Measurements from ENCODE around the gene F13B.

DNA sequence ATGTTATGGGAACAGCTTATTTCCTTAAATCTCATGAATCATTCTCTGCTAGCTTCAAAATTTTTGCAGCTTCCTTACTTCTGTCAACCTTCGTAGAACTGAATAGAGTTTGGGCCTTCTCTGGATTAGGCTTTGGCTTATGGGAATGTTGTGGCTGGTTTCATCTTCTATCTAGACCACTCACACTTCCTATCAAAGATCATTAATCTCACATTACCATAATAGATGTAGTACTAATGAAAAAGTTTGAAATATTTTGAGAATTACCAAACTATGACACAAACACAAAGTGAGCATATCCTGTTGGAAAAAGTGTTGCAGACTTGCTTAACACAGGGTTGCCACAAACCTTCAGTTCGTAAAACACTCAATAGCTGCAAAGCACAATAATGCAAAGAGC lies 49.1 kb upstream of the F13B start:
- TF ChIP-seq POLR2A (IDR thresholded peaks at IDR 0.05; ENCODE audit: low read length) (no peak), GATA1 (IDR thresholded peaks at IDR 0.05; ENCODE audit: low read depth, low read length) (no peak)

Measured in erythroblast (primary cell).